WTC11 (cell line): ENCODE results near the gene SLU7. TPM values are rescaled to one million over a fixed set of nuclear protein-coding genes. Genes with fewer than 3 reads are reported as not detected.

Source experiments
- ATAC-seq: fragments of 200-7000 bp; cut with Tn5 transposase; 2 replicates; pipeline ENCODE4 v1.10.0; 2021; ENCODE audit warnings: mild to moderate bottlenecking, moderate library complexity
- CTCF ChIA-PET: fragments of 300-600 bp; sonication (Branson Sonifier 250); formaldehyde crosslinking; loops from one replicate; lab custom pipeline; 2021; ENCODE audit warnings: antibody characterized with exemption; lab: Charles Lee
- POLR2A ChIA-PET: fragments of 350-600 bp; sonication (Branson Sonifier 250); formaldehyde crosslinking; loops from one replicate; lab custom pipeline; 2021; ENCODE audit warnings: antibody characterized with exemption; lab: Charles Lee
- DNase-seq: peaks from one replicate; pipeline ENCODE4 v3.0.0; 2021; ENCODE audit warnings: low spot score
- H3K27ac Mint-ChIP-seq: 2 replicates; pipeline ENCODE4 v1.8.0; 2021; ENCODE audit warnings: mixed read lengths
- H3K27me3 Mint-ChIP-seq: 2 replicates; pipeline ENCODE4 v1.8.0; 2021; ENCODE audit warnings: low read depth, mild to moderate bottlenecking, moderate library complexity, mixed read lengths
- H3K36me3 Mint-ChIP-seq: 2 replicates; pipeline ENCODE4 v1.8.0; 2021; ENCODE audit warnings: mixed read lengths
- H3K4me1 Mint-ChIP-seq: 2 replicates; pipeline ENCODE4 v1.8.0; 2022; ENCODE audit warnings: mixed read lengths
- H3K4me3 Mint-ChIP-seq: 2 replicates; pipeline ENCODE4 v1.8.0; 2021; ENCODE audit warnings: mild to moderate bottlenecking, moderate library complexity, mixed read lengths
- H3K9me3 Mint-ChIP-seq: 2 replicates; pipeline ENCODE4 v1.8.0; 2021; ENCODE audit warnings: mixed read lengths
- E2F5 ChIP-seq: sonication (generic); formaldehyde crosslinking; IDR thresholded peaks from 2 replicates; pipeline ENCODE4 v1.8.1; 2022; ENCODE audit warnings: mild to moderate bottlenecking, moderate library complexity, missing genetic modification reagents
- ESRRA ChIP-seq: sonication (generic); formaldehyde crosslinking; IDR thresholded peaks from 2 replicates; pipeline ENCODE4 v1.8.1; 2022; ENCODE audit warnings: mild to moderate bottlenecking, missing genetic modification reagents, borderline replicate concordance
- HMGA2 ChIP-seq: fragments of 250-450 bp; sonication (Bioruptor Pico); IDR thresholded peaks from 2 replicates; pipeline ENCODE4 v1.4.0; 2021; ENCODE audit warnings: mild to moderate bottlenecking, moderate library complexity
- IRF1 ChIP-seq: sonication (generic); formaldehyde crosslinking; IDR thresholded peaks from 2 replicates; pipeline ENCODE4 v1.8.0; 2023; ENCODE audit warnings: missing genetic modification reagents
- JAZF1 ChIP-seq: fragments of 250-450 bp; sonication (Bioruptor Pico); IDR thresholded peaks from 2 replicates; pipeline ENCODE4 v1.9.0; 2021; ENCODE audit warnings: moderate library complexity, mild to moderate bottlenecking, inconsistent platforms
- RELA ChIP-seq: sonication (generic); formaldehyde crosslinking; IDR thresholded peaks from 2 replicates; pipeline ENCODE4 v1.8.1; 2022; ENCODE audit warnings: missing genetic modification reagents, mild to moderate bottlenecking, borderline replicate concordance
- TEAD1 ChIP-seq: sonication (generic); formaldehyde crosslinking; IDR thresholded peaks from 2 replicates; pipeline ENCODE4 v1.8.0; 2022; ENCODE audit warnings: mild to moderate bottlenecking, missing genetic modification reagents
- USF2 ChIP-seq: sonication (generic); formaldehyde crosslinking; IDR thresholded peaks from 2 replicates; pipeline ENCODE4 v1.8.1; 2023; ENCODE audit warnings: mild to moderate bottlenecking, missing genetic modification reagents, moderate library complexity
- ZNF425 ChIP-seq: fragments of 250-450 bp; sonication (Bioruptor Pico); conservative IDR thresholded peaks from 2 replicates; pipeline ENCODE4 v1.9.0; 2021; ENCODE audit warnings: mild to moderate bottlenecking
- ZNF512 ChIP-seq: sonication (generic); formaldehyde crosslinking; IDR thresholded peaks from 2 replicates; pipeline ENCODE4 v1.8.1; 2022; ENCODE audit warnings: missing genetic modification reagents, borderline replicate concordance
- ZSCAN18 ChIP-seq: fragments of 250-450 bp; sonication (Bioruptor Pico); IDR thresholded peaks from 2 replicates; pipeline ENCODE4 v2.1.2; 2022; ENCODE audit warnings: mild to moderate bottlenecking, moderate library complexity
- total RNA-seq: library from RNA; stranded (reverse); gene quantifications from 3 replicates; pipeline ENCODE4 v1.2.3, GENCODE V29; 2021

SLU7 gene
- total RNA-seq, 1 experiment from 2014 or later: 32.5 TPM

- TF ChIP-seq ZNF425 (CRISPR knock-in tag) (no peak), TEAD1 (CRISPR knock-in tag) (no peak), JAZF1 (CRISPR knock-in tag) (no peak), USF2 (CRISPR knock-in tag) (no peak)
These were observed 61.5 kb downstream of the SLU7 start (continued) for GRCh38 chr5:160357394-160357793.

GRCh38 chr5:160356550-160357347, 62.1 kb downstream of the SLU7 start:
- Mint-ChIP-seq H3K4me1 (peaks cover 16% of the 10 kb centered on the region), H3K27me3 (no peaks in the 10 kb centered on the region), H3K36me3 (no peaks in the 10 kb centered on the region), H3K9me3 (no peaks in the 10 kb centered on the region), H3K4me3 (no peak overlapping the region), H3K27ac (no peak overlapping the region)
- DNase-seq (no peak), ATAC-seq (peak; percentile 27)
- TF ChIP-seq ZNF512 (no peak), HMGA2 (CRISPR knock-in tag) (no peak), ZNF425 (CRISPR knock-in tag) (no peak), RELA (CRISPR knock-in tag) (no peak), ESRRA (CRISPR knock-in tag) (no peak), IRF1 (CRISPR knock-in tag) (no peak), TEAD1 (CRISPR knock-in tag) (no peak), ZSCAN18 (CRISPR knock-in tag) (no peak)
- ChIA-PET CTCF (interaction anchor here (0.5 to 1.0 kb wide), 3 partner anchors 11 to 196 kb away, joined by 3 to 4 read pairs (median 4); no protein-coding TSS in a partner anchor), POLR2A (no interaction called here)

- Mint-ChIP-seq H3K27ac (no peak overlapping the region), H3K4me1 (peaks cover 10% of the 10 kb centered on the region; the same call in 1 of the 2 replicates), H3K27me3 (no peaks in the 10 kb centered on the region), H3K36me3 (no peaks in the 10 kb centered on the region), H3K9me3 (no peaks in the 10 kb centered on the region), H3K4me3 (no peak overlapping the region)
- DNase-seq (no peak), ATAC-seq (no peak)
- CTCF ChIA-PET: no interaction called here
- POLR2A ChIA-PET: no interaction called here
- TF ChIP-seq E2F5: no peak
These were observed 64.2 kb downstream of the SLU7 start for GRCh38 chr5:160354666-160355065.
